Vagina (tissue), 2 donors: Measurements from ENCODE around the gene KRT15.

ENCODE experiments used
- CTCF ChIP-seq, 3 experiments: fragments of 450-650 bp in 2 of 3; fragments of 200-600 bp in 1 of 3; sonication (generic) in 1 of 3; IDR thresholded peaks; one replicate each; pipeline ENCODE4 v1.5.1; 2017 to 2019; ENCODE audit warnings: antibody characterized with exemption in 3 of 3, mild to moderate bottlenecking in 2 of 3, moderate library complexity in 2 of 3
- POLR2A ChIP-seq, 2 donors: fragments of 450-650 bp; IDR thresholded peaks; one replicate each; pipeline ENCODE4 v1.6.1; 2017; ENCODE audit warnings: antibody characterized with exemption in 2 of 2, mild to moderate bottlenecking in 2 of 2, moderate library complexity in 2 of 2
- POLR2AphosphoS5 ChIP-seq, 2 donors: sonication (generic); formaldehyde crosslinking; IDR thresholded peaks; one replicate each; pipeline ENCODE4 v1.9.0; 2017; ENCODE audit warnings: antibody characterized with exemption in 2 of 2, mild to moderate bottlenecking in 2 of 2, low read depth in 1 of 2; ENCODE audit not compliant: insufficient read depth in 1 of 2

DNA sequence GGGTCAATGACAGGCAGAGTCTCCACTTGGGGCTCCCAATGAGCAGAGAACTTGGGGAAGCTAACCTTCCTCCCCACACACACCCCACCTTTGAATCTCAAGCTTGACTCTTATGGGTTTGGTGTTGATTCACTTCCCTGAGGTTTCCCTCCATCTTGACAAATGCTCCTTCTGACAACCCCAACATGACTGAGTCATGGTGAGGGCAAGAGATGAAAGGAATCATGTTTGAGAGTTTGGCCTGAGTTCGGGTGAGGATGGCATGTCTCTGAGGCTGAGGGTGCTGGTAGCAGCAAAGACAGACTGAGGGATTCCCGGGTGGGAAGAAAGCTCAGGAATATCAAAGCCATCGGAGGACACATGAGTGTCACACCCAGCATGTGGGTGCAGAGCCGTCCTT is 34.5 kb upstream of the KRT15 start:
- TF ChIP-seq CTCF (IDR thresholded peaks at IDR 0.05) (no peak), POLR2A (IDR thresholded peaks at IDR 0.05) (no peak), POLR2AphosphoS5 (IDR thresholded peaks at IDR 0.05; ENCODE audit: insufficient read depth in 1 of 2, low read depth in 1 of 2) (no peak)
